ENCODE results near the gene SESN3. TPM values are rescaled to one million over a fixed set of nuclear protein-coding genes. Genes with fewer than 3 reads are reported as not detected.

SESN3 gene
- total RNA-seq, 1 experiment from 2014 or later = 2.1 TPM

DNA sequence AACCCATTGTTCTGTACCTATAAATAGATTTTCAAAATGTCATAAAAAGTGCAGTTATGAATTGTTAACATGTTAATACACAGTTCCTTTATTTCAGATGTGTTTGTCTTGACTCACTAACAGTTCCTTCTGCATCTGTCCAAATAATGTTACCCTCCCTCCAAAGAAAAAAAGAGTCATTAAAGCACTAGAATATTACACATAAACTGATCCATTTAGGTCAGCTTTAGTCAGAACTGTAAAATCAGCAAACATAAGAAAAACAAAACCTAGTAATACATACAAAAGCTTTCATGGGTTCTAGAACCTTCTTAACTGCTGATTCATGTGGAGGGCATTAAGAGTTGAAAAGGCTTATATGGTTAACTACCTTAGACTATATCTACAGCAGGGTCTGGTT is 65.4 kb downstream of the SESN3 start:
- in situ Hi-C loops (cut with HindIII; ENCODE audit: low pct_unique_long_range_greater_than_20kb, low sequenced_read_pairs) = no loop called here

DNA sequence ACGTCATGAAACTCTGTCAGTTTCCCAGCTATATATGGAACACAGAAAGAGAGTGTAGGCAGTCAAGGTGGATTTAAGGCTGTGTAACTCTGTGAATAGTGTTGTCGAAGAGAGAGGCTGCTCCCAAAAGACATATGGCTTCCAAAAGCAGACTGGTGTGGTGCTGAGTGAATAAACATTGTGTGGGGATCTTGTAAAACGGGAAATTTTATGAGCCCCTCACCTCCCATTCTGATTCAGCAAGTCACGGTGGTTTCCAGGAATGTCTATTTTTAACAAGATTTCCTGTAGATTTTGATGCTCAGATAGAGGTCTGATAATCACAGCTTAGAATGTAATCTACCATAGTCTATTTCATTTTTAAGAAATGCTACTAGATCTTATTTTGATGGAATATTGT is 67.9 kb downstream of the SESN3 start:
- DNase-seq (ENCODE audit: low read depth) = no peak
- in situ Hi-C loops (cut with HindIII; ENCODE audit: low pct_unique_long_range_greater_than_20kb, low sequenced_read_pairs) = no loop called here

More for the DNA sequence above, 65.4 kb downstream of the SESN3 start:
- DNase-seq (ENCODE audit: low read depth) = no peak

DNA sequence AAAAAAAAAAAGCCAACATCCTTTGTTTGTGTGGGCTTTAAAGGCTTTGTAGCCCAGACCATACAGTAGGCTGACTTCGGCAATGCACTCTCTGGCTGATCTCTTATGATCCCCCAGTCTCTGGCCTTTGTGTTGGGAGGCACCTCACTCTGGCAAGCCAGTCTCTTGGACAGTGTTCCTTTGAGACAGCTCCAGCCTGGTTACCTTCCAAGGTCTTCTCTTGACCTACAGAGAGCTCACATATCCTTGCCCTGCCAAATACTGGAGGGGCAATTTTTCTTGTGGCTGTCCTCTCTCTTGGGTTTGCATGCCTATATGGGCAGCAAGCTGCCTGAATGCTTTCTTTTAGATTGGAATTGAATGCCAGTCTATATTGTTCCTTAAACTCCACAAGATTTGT is 69.8 kb downstream of the SESN3 start:
- no peak for DNase-seq (ENCODE audit: low read depth)
- in situ Hi-C loops (cut with HindIII; ENCODE audit: low pct_unique_long_range_greater_than_20kb, low sequenced_read_pairs) = no loop called here

DNA sequence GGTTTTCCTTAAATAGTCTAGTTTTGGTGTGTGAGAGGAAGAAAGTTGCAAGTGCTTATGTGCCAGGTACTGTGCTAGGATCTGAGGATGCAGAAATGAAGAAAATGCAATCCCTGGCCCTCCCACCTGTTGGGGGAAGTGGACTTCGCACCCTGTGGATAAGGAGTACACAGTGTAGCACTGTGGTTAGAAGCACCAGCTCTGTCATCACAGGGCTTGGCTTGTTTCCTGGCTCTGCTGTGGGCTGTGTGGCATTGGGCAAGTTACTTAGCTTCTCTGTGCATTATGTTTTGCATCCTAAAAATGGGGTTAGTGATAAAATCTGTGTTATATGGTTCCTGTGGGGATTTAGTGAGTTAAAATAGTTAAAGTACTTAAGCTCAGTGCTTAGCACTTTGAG is 73.2 kb downstream of the SESN3 start:
- in situ Hi-C loops (cut with HindIII; ENCODE audit: low pct_unique_long_range_greater_than_20kb, low sequenced_read_pairs) = no loop called here

GRCh38 chr11:95156916-95157541 is 74.0 kb downstream of the SESN3 start:
- no peak for DNase-seq (ENCODE audit: low read depth)
- in situ Hi-C loops (cut with HindIII; ENCODE audit: low pct_unique_long_range_greater_than_20kb, low sequenced_read_pairs) = no loop called here

More for the DNA sequence above, 73.2 kb downstream of the SESN3 start:
- DNase-seq (ENCODE audit: low read depth) = no peak

- DNase-seq (ENCODE audit: low read depth) = no peak
- in situ Hi-C loops (cut with HindIII; ENCODE audit: low pct_unique_long_range_greater_than_20kb, low sequenced_read_pairs) = no loop called here
Measured at GRCh38 chr11:95156133-95156721, 74.8 kb downstream of the SESN3 start.

GRCh38 chr11:95155385-95155784 is 75.6 kb downstream of the SESN3 start:
- in situ Hi-C loops (cut with HindIII; ENCODE audit: low pct_unique_long_range_greater_than_20kb, low sequenced_read_pairs) = no loop called here
- no peak for DNase-seq (ENCODE audit: low read depth)

GRCh38 chr11:95154514-95154913 is 76.5 kb downstream of the SESN3 start:
- peak; percentile 18 for DNase-seq (ENCODE audit: low read depth)
- in situ Hi-C loops (cut with HindIII; ENCODE audit: low pct_unique_long_range_greater_than_20kb, low sequenced_read_pairs) = no loop called here

- DNase-seq (ENCODE audit: low read depth) = no peak
- in situ Hi-C loops (cut with HindIII; ENCODE audit: low pct_unique_long_range_greater_than_20kb, low sequenced_read_pairs) = no loop called here
Measured at GRCh38 chr11:95153857-95154246, 77.2 kb downstream of the SESN3 start.

DNA sequence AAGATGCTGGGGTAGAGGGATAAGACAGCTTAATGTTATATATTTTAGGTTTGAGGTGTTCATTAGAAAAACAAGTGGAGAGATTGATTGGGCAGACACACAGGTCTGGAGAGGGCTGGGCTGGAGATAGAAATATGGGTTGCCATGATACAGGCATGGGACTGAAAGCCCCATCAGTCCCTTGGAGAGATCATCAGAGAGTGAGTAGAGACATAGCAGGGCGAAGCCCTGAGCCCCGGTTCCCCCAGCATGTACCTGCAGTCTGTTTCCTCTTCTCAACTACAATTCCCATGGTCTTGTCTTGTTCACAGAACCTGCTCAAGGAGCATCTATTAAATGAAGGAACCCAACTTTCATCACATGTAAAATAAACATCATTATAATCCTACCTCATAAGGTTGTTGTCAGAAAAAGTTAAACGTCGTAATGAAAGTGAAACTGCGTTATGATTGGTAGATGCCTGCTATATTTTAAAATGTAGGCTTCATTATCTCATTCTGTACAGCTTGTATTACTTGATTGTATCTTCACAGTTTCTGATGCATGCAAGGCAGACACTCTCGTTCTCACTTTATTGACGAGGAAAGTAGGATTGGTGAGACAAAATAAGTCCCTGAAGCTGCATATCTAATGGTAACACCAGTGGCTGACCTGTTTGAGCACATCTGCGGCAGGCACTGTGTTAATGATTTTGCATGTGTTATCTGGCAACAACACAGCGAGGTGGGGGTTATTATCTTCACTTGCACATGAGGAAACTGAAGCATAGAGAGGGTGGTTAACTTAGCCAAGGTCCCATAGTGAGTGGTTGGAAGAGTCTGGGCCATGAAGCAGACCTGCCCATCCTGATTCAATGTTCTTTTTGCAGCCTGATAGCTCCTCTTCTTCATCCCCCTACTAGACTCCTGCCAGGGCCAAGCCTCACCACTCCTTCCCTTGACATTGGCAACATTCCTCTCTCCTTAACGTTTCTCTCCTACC is 77.8 kb downstream of the SESN3 start:
- in situ Hi-C loops (cut with HindIII; ENCODE audit: low pct_unique_long_range_greater_than_20kb, low sequenced_read_pairs) = no loop called here

DNA sequence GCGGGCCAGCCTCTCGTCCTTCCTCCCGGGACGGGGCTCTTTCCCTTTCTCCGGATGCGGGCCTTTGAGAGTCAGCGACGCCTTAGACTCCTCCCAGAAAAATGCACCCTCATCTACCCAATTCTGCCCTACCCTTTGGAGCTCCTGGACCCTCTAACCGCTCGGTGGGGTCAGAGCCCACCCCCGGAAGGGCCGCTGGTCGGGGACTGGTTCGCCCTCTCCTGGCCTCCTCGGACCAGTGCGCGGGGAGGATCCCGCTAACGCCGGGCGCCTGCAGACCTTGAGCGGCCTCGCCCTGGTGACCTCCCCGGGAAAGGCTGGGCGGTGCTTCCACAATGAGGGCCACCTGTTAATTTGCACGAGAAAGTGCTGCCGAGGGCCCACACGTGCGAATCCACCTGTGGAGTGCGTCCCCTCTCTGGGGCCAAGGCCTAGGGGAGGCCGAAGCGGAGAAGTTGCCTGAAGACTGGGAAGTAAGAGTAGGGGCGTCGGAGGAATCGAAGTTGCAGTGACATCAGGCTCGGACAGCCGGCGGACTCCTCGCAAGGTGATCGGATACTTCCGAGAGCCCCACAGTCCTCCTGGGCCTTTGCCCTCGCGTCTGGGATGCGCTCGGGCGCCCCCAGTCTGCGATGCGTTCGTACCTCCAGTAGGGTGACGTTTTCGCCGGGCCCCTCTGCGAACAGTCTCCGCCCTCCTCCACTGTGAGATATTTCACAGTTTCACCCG is 79.9 kb downstream of the SESN3 start:
- DNase-seq (ENCODE audit: low read depth) = peak; percentile 89
- in situ Hi-C loops (cut with HindIII; ENCODE audit: low pct_unique_long_range_greater_than_20kb, low sequenced_read_pairs) = no loop called here

More for the DNA sequence above, 77.8 kb downstream of the SESN3 start:
- no peak for DNase-seq (ENCODE audit: low read depth)

GRCh38 chr11:95149651-95150364 is 81.2 kb downstream of the SESN3 start:
- in situ Hi-C loops (cut with HindIII; ENCODE audit: low pct_unique_long_range_greater_than_20kb, low sequenced_read_pairs) = no loop called here
- peak; percentile 75 for DNase-seq (ENCODE audit: low read depth)

DNA sequence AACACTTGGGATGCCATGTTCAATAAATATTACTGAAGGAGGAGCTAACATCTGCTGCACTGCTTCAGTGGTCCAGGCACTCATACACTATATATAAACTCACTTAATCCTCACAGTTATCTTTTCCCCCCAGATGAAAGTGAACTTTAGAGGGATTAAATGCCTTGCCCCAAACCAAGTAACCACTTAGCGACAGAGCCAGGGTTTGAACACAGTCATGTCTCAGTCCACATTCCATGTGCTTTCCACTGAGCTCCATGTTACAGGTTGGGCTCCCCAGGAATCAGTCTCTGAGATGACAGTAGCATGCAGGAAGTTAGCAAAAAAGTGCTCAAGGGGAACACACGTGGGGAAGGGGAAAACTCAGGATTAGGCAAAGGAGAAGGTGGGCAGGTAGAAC is 82.1 kb downstream of the SESN3 start:
- in situ Hi-C loops (cut with HindIII; ENCODE audit: low pct_unique_long_range_greater_than_20kb, low sequenced_read_pairs) = no loop called here
- DNase-seq (ENCODE audit: low read depth) = no peak

DNA sequence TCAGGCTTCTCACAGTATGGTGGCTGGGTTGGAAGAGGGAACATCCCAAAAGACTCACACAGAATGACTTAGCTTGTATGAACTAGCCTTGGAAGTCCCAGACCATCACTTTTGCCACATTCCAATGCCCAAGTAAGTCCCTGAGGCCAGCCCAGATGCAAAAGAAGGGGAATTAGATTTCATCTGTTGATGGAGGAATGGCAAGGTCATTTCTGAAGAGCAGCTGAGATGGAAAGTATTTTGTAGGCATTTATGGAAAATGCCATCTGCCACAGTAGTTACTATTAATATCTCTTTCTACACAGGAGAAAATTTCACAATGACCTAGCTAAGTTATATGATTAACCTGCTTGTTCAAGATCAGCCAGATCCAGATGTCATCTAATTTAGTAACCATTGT is 82.6 kb downstream of the SESN3 start:
- no peak for DNase-seq (ENCODE audit: low read depth)
- in situ Hi-C loops (cut with HindIII; ENCODE audit: low pct_unique_long_range_greater_than_20kb, low sequenced_read_pairs) = no loop called here

DNA sequence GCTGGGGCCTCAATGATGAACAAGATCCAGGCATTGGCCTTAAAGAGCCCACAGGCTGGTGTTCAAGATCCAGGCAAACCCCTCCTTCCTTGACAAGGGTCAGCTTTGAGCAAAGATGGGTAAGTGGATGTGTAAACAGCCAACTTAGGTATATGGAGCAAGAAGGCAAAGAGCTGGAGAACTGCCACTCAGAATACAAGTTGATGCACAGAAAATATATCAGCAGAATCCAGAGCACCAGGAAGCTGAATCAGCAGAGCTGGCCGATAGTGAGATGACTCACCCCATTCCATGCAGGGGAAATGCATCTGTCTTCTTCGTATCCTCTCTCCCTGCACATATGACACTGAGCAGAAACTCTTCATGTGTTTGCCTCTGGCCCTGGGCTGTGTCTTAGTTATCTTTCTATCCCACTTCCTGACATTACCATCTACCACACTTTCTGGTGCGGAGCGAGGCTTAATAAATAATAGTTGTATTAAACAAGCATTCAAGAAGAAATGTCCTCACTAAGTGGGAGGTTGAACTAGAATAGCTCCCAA is 83.6 kb downstream of the SESN3 start:
- in situ Hi-C loops (cut with HindIII; ENCODE audit: low pct_unique_long_range_greater_than_20kb, low sequenced_read_pairs) = no loop called here
- DNase-seq (ENCODE audit: low read depth) = peak; percentile 66

DNA sequence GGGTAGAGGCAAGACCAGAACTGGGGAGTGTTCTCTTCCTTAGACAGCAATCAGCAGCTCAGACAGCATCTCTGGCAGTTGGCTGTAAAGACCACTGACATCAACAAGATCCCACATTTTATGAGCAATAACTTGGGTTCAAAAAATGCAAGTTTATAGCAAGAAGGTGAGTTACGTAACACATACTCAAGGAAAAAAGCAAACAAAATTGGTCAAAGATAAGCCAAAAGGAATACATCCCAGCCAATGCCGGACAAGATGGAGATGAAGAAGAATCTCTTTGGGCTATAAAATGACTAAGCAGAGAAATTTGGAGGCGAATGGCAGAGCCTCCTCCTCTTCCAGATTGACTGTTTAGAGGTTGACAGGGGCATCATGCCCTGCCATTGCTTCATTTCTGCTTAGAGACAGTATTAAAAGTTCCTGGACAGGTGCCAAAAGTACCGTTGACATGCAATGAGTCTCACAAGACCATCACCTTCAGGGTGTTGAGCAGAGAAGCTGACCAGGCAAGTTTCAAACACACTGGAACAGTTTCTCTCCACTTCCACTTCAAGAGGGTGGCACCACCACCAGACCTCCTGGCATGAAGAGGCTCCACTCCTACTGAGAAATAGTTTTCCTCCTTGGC is 85.5 kb downstream of the SESN3 start:
- in situ Hi-C loops (cut with HindIII; ENCODE audit: low pct_unique_long_range_greater_than_20kb, low sequenced_read_pairs) = no loop called here
- DNase-seq (ENCODE audit: low read depth) = no peak
